MCF 10A (cell line): ENCODE results near the gene KRTAP1-5. TPM values are rescaled to one million over a fixed set of nuclear protein-coding genes. Genes with fewer than 3 reads are reported as not detected.
"Not testable (repeated sequence)": the region's sequence is repeated elsewhere in the genome, so short reads cannot be mapped to it uniquely, and the experiment has no call there.

Experiments used
- BruUV-seq: library from RNA; stranded (reverse); fragments of 400-500 nt; replicated peaks from 2 replicates; lab custom pipeline; 2021; lab: Mats Ljungman, UMichigan
- CTCF ChIA-PET: fragments of 300-600 bp; sonication (Branson Sonifier 250); formaldehyde crosslinking; extraction: SDS; loops from one replicate; lab custom pipeline; 2021; ENCODE audit warnings: antibody characterized with exemption, inconsistent platforms; lab: Yijun Ruan, JAX
- POLR2A ChIA-PET: fragments of 300-600, 350-650 bp; sonication (Branson Sonifier 250); formaldehyde crosslinking; extraction: SDS; loops from one replicate; lab custom pipeline; 2020; ENCODE audit warnings: antibody characterized with exemption, inconsistent platforms; lab: Yijun Ruan, JAX
- DNase-seq: peaks from one replicate; pipeline ENCODE4 v3.0.0-alpha.2; 2018; ENCODE audit not compliant: unreplicated experiment
- H3K27ac Mint-ChIP-seq: one replicate; pipeline ENCODE4 v1.8.0; 2022; ENCODE audit warnings: mild to moderate bottlenecking, low read depth, mixed read lengths; ENCODE audit not compliant: unreplicated experiment
- H3K27me3 Mint-ChIP-seq: one replicate; pipeline ENCODE4 v1.8.0; 2022; ENCODE audit warnings: mixed read lengths; ENCODE audit not compliant: insufficient read depth, unreplicated experiment
- H3K36me3 Mint-ChIP-seq: one replicate; pipeline ENCODE4 v1.8.0; 2022; ENCODE audit warnings: mild to moderate bottlenecking, moderate library complexity, mixed read lengths; ENCODE audit not compliant: insufficient read depth, unreplicated experiment
- H3K4me1 Mint-ChIP-seq: one replicate; pipeline ENCODE4 v1.8.0; 2022; ENCODE audit warnings: mixed read lengths; ENCODE audit not compliant: insufficient read depth, unreplicated experiment
- H3K4me3 Mint-ChIP-seq: one replicate; pipeline ENCODE4 v1.8.0; 2022; ENCODE audit warnings: mild to moderate bottlenecking, moderate library complexity, mixed read lengths; ENCODE audit not compliant: unreplicated experiment
- H3K9me3 Mint-ChIP-seq: one replicate; pipeline ENCODE4 v1.8.0; 2022; ENCODE audit warnings: mixed read lengths; ENCODE audit not compliant: unreplicated experiment
- CTCF ChIP-seq: fragments of 200-600 bp; IDR thresholded peaks from one replicate; pipeline ENCODE4 v1.8.0; 2022; ENCODE audit warnings: antibody characterized with exemption, mild to moderate bottlenecking; ENCODE audit not compliant: unreplicated experiment
- intact Hi-C: fragments of 100-400 bp; cut with micrococcal nuclease; formaldehyde crosslinking; loops from 2 replicates; pipeline ENCODE4 v1.14.1; 2022
- total RNA-seq: library from RNA; stranded (reverse); gene quantifications from 2 replicates; pipeline ENCODE4 v1.2.3, GENCODE V29; 2022

Gene KRTAP1-5
- total RNA-seq, 1 experiment from 2014 or later: not detected

- Mint-ChIP-seq H3K36me3 (no peaks in the 10 kb centered on the region), H3K27me3 (no peaks in the 10 kb centered on the region), H3K4me1 (no peaks in the 10 kb centered on the region), H3K27ac (no peak overlapping the region), H3K9me3 (no peaks in the 10 kb centered on the region), H3K4me3 (no peak overlapping the region)
- ChIA-PET POLR2A (interaction anchor here (1.2 kb wide), 1 partner anchor 11 kb away, joined by 3 read pairs; the partner anchor contains the start of gene KRTAP1-1), CTCF (no interaction called here)
- no peak for DNase-seq
- no peak for TF ChIP-seq CTCF
- no TSS peak for BruUV-seq
- intact Hi-C loops: no loop called here
Observed at GRCh38 chr17:41052566-41052965, 25.6 kb upstream of the KRTAP1-5 start.

GRCh38 chr17:41049110-41049509 is 22.1 kb upstream of the KRTAP1-5 start:
- ChIA-PET POLR2A (no interaction called here), CTCF (no interaction called here)
- BruUV-seq: no TSS peak
- no peaks in the 10 kb centered on the region for H3K4me1 Mint-ChIP-seq
- no peaks in the 10 kb centered on the region for H3K36me3 Mint-ChIP-seq
- DNase-seq: peak; percentile 8
- H3K9me3 Mint-ChIP-seq: no peaks in the 10 kb centered on the region
- intact Hi-C loops: no loop called here
- TF ChIP-seq CTCF: no peak
- no peak overlapping the region for H3K4me3 Mint-ChIP-seq
- H3K27me3 Mint-ChIP-seq: no peaks in the 10 kb centered on the region
- no peak overlapping the region for H3K27ac Mint-ChIP-seq

- H3K27me3 Mint-ChIP-seq: no peaks in the 10 kb centered on the region
- H3K9me3 Mint-ChIP-seq: peaks cover 4% of the 10 kb centered on the region
- no peaks in the 10 kb centered on the region for H3K36me3 Mint-ChIP-seq
- no peak for TF ChIP-seq CTCF
- no TSS peak for BruUV-seq
- POLR2A ChIA-PET: no interaction called here
- H3K27ac Mint-ChIP-seq: no peak overlapping the region
- no peak overlapping the region for H3K4me3 Mint-ChIP-seq
- DNase-seq: no peak
- intact Hi-C loops: no loop called here
- H3K4me1 Mint-ChIP-seq: no peaks in the 10 kb centered on the region
- CTCF ChIA-PET: no interaction called here
Observed at GRCh38 chr17:41048441-41048840, 21.4 kb upstream of the KRTAP1-5 start.

DNA sequence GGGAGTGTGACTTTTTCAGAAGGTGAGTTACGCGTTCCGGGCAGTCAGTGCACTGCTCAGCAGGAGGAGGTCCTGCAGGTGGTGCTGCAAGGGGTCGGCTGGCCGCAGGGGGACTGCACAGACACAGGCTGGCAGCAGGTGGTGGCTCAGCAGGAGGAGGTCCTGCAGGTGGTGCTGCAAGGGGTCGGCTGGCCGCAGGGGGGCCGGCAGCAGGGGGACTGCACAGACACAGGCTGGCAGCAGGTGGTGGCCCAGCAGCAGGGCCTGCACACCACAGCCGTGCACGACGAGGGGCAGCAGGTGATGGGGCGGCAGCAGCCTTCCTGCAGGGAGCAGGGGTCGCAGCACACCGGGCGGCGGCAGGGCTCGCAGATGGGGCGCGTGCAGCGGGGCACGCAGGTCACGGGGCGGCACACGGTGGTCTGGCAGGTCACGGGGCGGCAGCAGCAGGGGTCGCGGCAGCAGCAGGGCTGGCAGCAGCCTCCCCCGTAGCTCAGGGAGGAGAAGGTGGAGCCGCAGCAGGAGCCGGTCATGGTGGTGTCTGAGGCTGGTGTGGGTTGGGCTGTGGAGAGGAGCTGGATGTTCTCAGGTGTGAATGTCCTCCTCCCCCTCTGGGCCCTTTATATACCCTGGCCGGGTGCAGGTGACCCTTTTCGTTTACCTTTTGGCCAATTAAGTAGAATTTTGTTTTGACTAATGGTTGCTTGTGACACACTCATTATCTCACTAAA is 19.9 kb upstream of the KRTAP1-5 start, which contains the start of gene KRTAP2-1:
KRTAP2-1 (minus strand) TSS at position 582 of the 731 bp plus-strand sequence; CDS start at position 533, 49 bp downstream.
- H3K27me3 Mint-ChIP-seq, H3K36me3 Mint-ChIP-seq, BruUV-seq, H3K27ac Mint-ChIP-seq, CTCF ChIA-PET, DNase-seq, H3K4me1 Mint-ChIP-seq, POLR2A ChIA-PET, H3K9me3 Mint-ChIP-seq, intact Hi-C loops, H3K4me3 Mint-ChIP-seq: not testable (repeated sequence)
